H9 (cell line): Measurements from ENCODE around the gene FDPS. TPM values are rescaled to one million over a fixed set of nuclear protein-coding genes. Genes with fewer than 3 reads are reported as not detected.

ENCODE experiments used
- DNase-seq: peaks from one replicate; pipeline ENCODE4 v3.0.0-alpha.2; 2017
- H2AFZ ChIP-seq: one replicate; pipeline ENCODE4 v1.6.1; 2013; ENCODE audit warnings: mild to moderate bottlenecking, low read length, control low read depth, moderate library complexity
- H2AK5ac ChIP-seq: 2 replicates; pipeline ENCODE4 v1.6.1; 2013; ENCODE audit warnings: low read length, control low read depth, mixed read lengths; ENCODE audit not compliant: insufficient read length
- H2BK120ac ChIP-seq: one replicate; pipeline ENCODE4 v1.6.1; 2013; ENCODE audit warnings: low read depth, mild to moderate bottlenecking, low read length, control low read depth, inconsistent platforms; ENCODE audit not compliant: poor library complexity, severe bottlenecking
- H2BK12ac ChIP-seq: 2 replicates; pipeline ENCODE4 v1.6.1; 2013; ENCODE audit warnings: low read length, control low read depth, mixed read lengths, low read depth; ENCODE audit not compliant: insufficient read length
- H2BK15ac ChIP-seq: 2 replicates; pipeline ENCODE4 v1.6.1; 2013; ENCODE audit warnings: low read depth, low read length, control low read depth
- H2BK20ac ChIP-seq: one replicate; pipeline ENCODE4 v1.6.1; 2013; ENCODE audit warnings: low read depth, mild to moderate bottlenecking, low read length, control low read depth, inconsistent platforms; ENCODE audit not compliant: poor library complexity, severe bottlenecking
- H2BK5ac ChIP-seq: 2 replicates; pipeline ENCODE4 v1.6.1; 2013; ENCODE audit warnings: low read length, control low read depth, mixed read lengths; ENCODE audit not compliant: insufficient read length
- H3K14ac ChIP-seq: 2 replicates; pipeline ENCODE4 v1.6.1; 2013; ENCODE audit warnings: low read length, control low read depth; ENCODE audit not compliant: insufficient read depth
- H3K18ac ChIP-seq: 2 replicates; pipeline ENCODE4 v1.6.1; 2013; ENCODE audit warnings: low read depth, mild to moderate bottlenecking, mixed read lengths, low read length, control low read depth; ENCODE audit not compliant: insufficient read length
- H3K23ac ChIP-seq: 2 replicates; pipeline ENCODE4 v1.6.1; 2013; ENCODE audit warnings: low read length, control low read depth, mixed read lengths, low read depth; ENCODE audit not compliant: insufficient read length
- H3K23me2 ChIP-seq: 2 replicates; pipeline ENCODE4 v1.6.1; 2013; ENCODE audit warnings: low read depth, mild to moderate bottlenecking, mixed read lengths, low read length, control low read depth; ENCODE audit not compliant: insufficient read length, poor library complexity, severe bottlenecking
- H3K27ac ChIP-seq: 2 replicates; pipeline ENCODE4 v1.5.1; 2013; ENCODE audit warnings: low read length, control low read depth, mixed read lengths, low read depth; ENCODE audit not compliant: insufficient read length
- H3K27me3 ChIP-seq: 2 replicates; pipeline ENCODE4 v1.6.1; 2013; ENCODE audit warnings: low read length, control low read depth, inconsistent platforms; ENCODE audit not compliant: insufficient read depth
- H3K4ac ChIP-seq: 2 replicates; pipeline ENCODE4 v1.6.1; 2013; ENCODE audit warnings: low read depth, mild to moderate bottlenecking, control low read depth, inconsistent platforms, low read length, moderate library complexity
- H3K4me1 ChIP-seq: 2 replicates; pipeline ENCODE4 v1.6.1; 2013; ENCODE audit warnings: low read length, control low read depth, inconsistent platforms; ENCODE audit not compliant: insufficient read depth
- H3K4me2 ChIP-seq: 2 replicates; pipeline ENCODE4 v1.6.1; 2013; ENCODE audit warnings: low read length, control low read depth, mixed read lengths; ENCODE audit not compliant: insufficient read length, insufficient read depth
- H3K56ac ChIP-seq: 2 replicates; pipeline ENCODE4 v1.6.1; 2013; ENCODE audit warnings: low read depth, mild to moderate bottlenecking, mixed read lengths, low read length, control low read depth; ENCODE audit not compliant: insufficient read length
- H3K79me1 ChIP-seq: 2 replicates; pipeline ENCODE4 v1.6.1; 2013; ENCODE audit warnings: low read depth, mild to moderate bottlenecking, moderate library complexity, low read length, control low read depth, inconsistent platforms; ENCODE audit not compliant: insufficient read depth, poor library complexity, severe bottlenecking
- H3K79me2 ChIP-seq: 2 replicates; pipeline ENCODE4 v1.6.1; 2013; ENCODE audit warnings: low read length, control low read depth, inconsistent platforms; ENCODE audit not compliant: insufficient read depth
- H3K9ac ChIP-seq: 2 replicates; pipeline ENCODE4 v1.6.1; 2013; ENCODE audit warnings: low read length, control low read depth, mixed read lengths; ENCODE audit not compliant: insufficient read length; ENCODE audit errors: extremely low read depth
- H3K9me3 ChIP-seq: one replicate; pipeline ENCODE4 v1.6.1; 2013; ENCODE audit warnings: low read depth, low read length, inconsistent platforms; ENCODE audit not compliant: control insufficient read depth
- H3T11ph ChIP-seq: one replicate; pipeline ENCODE4 v1.6.1; 2013; ENCODE audit warnings: mild to moderate bottlenecking, low read length, control low read depth, inconsistent platforms
- H4K20me1 ChIP-seq: one replicate; pipeline ENCODE4 v1.6.1; 2013; ENCODE audit not compliant: control insufficient read depth, insufficient read length, insufficient read depth
- H4K5ac ChIP-seq: 2 replicates; pipeline ENCODE4 v1.6.1; 2013; ENCODE audit warnings: low read depth, mild to moderate bottlenecking, mixed read lengths, low read length, control low read depth; ENCODE audit not compliant: insufficient read length
- H4K8ac ChIP-seq: replicated peaks from 2 replicates; pipeline ENCODE4 v1.6.1; 2013; ENCODE audit warnings: low read length, control low read depth, mixed read lengths, low read depth; ENCODE audit not compliant: insufficient read length
- H4K91ac ChIP-seq: 2 replicates; pipeline ENCODE4 v1.6.1; 2013; ENCODE audit warnings: low read depth, mild to moderate bottlenecking, moderate library complexity, mixed read lengths, low read length, control low read depth; ENCODE audit not compliant: insufficient read length
- H3K27ac Mint-ChIP-seq, 3 experiments: 2 replicates in 2 of 3; 3 replicates in 1 of 3; pipeline ENCODE4 v1.8.0; 2020 to 2021; ENCODE audit warnings: mixed read lengths in 3 of 3, mild to moderate bottlenecking in 1 of 3, moderate library complexity in 1 of 3
- H3K27me3 Mint-ChIP-seq: 2 replicates; pipeline ENCODE4 v1.8.0; 2021; ENCODE audit warnings: low read depth, mild to moderate bottlenecking, moderate library complexity, mixed read lengths
- H3K36me3 Mint-ChIP-seq, 3 experiments: 2 replicates in 2 of 3; 3 replicates in 1 of 3; pipeline ENCODE4 v1.8.0; 2020 to 2021; ENCODE audit warnings: low read depth in 3 of 3, mixed read lengths in 3 of 3; ENCODE audit not compliant: insufficient read depth in 1 of 3
- H3K4me1 Mint-ChIP-seq, 2 experiments: 2 replicates each; pipeline ENCODE4 v1.8.0; 2020; ENCODE audit warnings: mixed read lengths in 2 of 2
- H3K4me3 Mint-ChIP-seq, 2 experiments: 2 replicates in 1 of 2; 3 replicates in 1 of 2; pipeline ENCODE4 v1.8.0; 2020 to 2021; ENCODE audit warnings: mild to moderate bottlenecking in 2 of 2, mixed read lengths in 2 of 2, moderate library complexity in 1 of 2
- H3K9me3 Mint-ChIP-seq, 2 experiments: 2 replicates in 1 of 2; 3 replicates in 1 of 2; pipeline ENCODE4 v1.8.0; 2020; ENCODE audit warnings: mild to moderate bottlenecking in 2 of 2, mixed read lengths in 2 of 2, moderate library complexity in 1 of 2
- WGBS: extraction: QIAGEN DNeasy Blood & Tissue Kit; methylation state at CpG from one replicate; pipeline ENCODE4 v1.1.7; 2013; ENCODE audit warnings: missing lambda C conversion rate, low lambda C conversion rate, mixed read lengths; ENCODE audit not compliant: insufficient read length; ENCODE audit errors: extremely low coverage; 5-methylcytosine and 5-hydroxymethylcytosine counted together
- total RNA-seq: library from RNA; stranded (reverse); gene quantifications from 2 replicates; pipeline ENCODE4 v1.2.1, GENCODE V29; 2021
- TF ChIP-seq, protein P1 (sequence below): fragments of 200-600 bp; sonication (generic); conservative IDR thresholded peaks from 3 replicates; pipeline ENCODE4 v1.8.0; 2021; ENCODE audit warnings: antibody characterized with exemption, mild to moderate bottlenecking

Gene FDPS
- total RNA-seq, 1 experiment from 2014 or later: 273 TPM

DNA sequence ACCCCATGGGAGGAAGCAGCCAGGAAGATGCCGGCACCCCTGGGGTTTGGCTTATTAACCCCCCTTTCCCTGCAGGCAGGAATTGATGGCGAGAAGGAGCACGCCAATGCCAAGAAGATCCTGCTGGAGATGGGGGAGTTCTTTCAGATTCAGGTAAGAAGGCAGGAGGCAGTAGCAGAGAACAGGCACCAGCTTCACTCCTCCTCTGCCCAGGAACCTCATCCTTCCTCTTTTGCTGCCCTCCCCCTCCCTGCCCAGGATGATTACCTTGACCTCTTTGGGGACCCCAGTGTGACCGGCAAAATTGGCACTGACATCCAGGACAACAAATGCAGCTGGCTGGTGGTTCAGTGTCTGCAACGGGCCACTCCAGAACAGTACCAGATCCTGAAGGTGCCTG lies 10.9 kb downstream of the FDPS start:
- H2AK5ac ChIP-seq: no peak overlapping the region
- Mint-ChIP-seq H3K4me1 (peaks cover 31 to 33% of the 10 kb centered on the region in 2 experiments), H3K36me3 (peaks cover 20 to 28% (median 26%) of the 10 kb centered on the region in 3 experiments; a peak in 6 of 7 replicates), H3K4me3 (peak overlapping the region in 1 of 2 experiments; percentile 86; a peak in 1 of 5 replicates), H3K27me3 (no peaks in the 10 kb centered on the region; the same call in 1 of the 2 replicates), H3K9me3 (no peaks in the 10 kb centered on the region), H3K27ac (peak overlapping the region in 1 of 3 experiments; percentile 70; a peak in 2 of 7 replicates)
- TF ChIP-seq, protein P1, sequence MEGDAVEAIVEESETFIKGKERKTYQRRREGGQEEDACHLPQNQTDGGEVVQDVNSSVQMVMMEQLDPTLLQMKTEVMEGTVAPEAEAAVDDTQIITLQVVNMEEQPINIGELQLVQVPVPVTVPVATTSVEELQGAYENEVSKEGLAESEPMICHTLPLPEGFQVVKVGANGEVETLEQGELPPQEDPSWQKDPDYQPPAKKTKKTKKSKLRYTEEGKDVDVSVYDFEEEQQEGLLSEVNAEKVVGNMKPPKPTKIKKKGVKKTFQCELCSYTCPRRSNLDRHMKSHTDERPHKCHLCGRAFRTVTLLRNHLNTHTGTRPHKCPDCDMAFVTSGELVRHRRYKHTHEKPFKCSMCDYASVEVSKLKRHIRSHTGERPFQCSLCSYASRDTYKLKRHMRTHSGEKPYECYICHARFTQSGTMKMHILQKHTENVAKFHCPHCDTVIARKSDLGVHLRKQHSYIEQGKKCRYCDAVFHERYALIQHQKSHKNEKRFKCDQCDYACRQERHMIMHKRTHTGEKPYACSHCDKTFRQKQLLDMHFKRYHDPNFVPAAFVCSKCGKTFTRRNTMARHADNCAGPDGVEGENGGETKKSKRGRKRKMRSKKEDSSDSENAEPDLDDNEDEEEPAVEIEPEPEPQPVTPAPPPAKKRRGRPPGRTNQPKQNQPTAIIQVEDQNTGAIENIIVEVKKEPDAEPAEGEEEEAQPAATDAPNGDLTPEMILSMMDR: no peak
- no peak overlapping the region for H2AFZ ChIP-seq
- peaks cover 2% of the 10 kb centered on the region; the same call in 1 of the 2 replicates for H3K4me1 ChIP-seq
- no peak overlapping the region for H3K4me2 ChIP-seq
- no peak overlapping the region for H3K27ac ChIP-seq
- H3K18ac ChIP-seq: no peak overlapping the region
- peaks cover 26% of the 10 kb centered on the region for H3K23me2 ChIP-seq
- H3K9ac ChIP-seq: no peak overlapping the region
- H3K79me2 ChIP-seq: no peaks in the 10 kb centered on the region
- H3T11ph ChIP-seq: no peak overlapping the region
- no peak overlapping the region for H3K23ac ChIP-seq
- no peak overlapping the region for H3K14ac ChIP-seq
- no CpG with 5 or more reads among the region's 5 CpGs for WGBS
- no peak overlapping the region for H2BK20ac ChIP-seq
- H3K79me1 ChIP-seq: no peaks in the 10 kb centered on the region
- H2BK12ac ChIP-seq: no peak overlapping the region
- DNase-seq: no peak
- H2BK15ac ChIP-seq: no peak overlapping the region
- no peak overlapping the region for H4K5ac ChIP-seq
- no peak overlapping the region for H3K4ac ChIP-seq
- H3K27me3 ChIP-seq: no peaks in the 10 kb centered on the region
- H3K56ac ChIP-seq: no peak overlapping the region
- no peaks in the 10 kb centered on the region for H4K20me1 ChIP-seq
- no peak overlapping the region for H2BK120ac ChIP-seq
- no peak overlapping the region for H2BK5ac ChIP-seq
- H4K91ac ChIP-seq: no peak overlapping the region
- H3K9me3 ChIP-seq: no peaks in the 10 kb centered on the region
- H4K8ac ChIP-seq: no peak overlapping the region
